Measurements from ENCODE around the gene PAQR9. TPM values are rescaled to one million over a fixed set of nuclear protein-coding genes. Genes with fewer than 3 reads are reported as not detected.

The PAQR9 gene
- total RNA-seq, 1 donor from 2014 or later: not detected

DNA sequence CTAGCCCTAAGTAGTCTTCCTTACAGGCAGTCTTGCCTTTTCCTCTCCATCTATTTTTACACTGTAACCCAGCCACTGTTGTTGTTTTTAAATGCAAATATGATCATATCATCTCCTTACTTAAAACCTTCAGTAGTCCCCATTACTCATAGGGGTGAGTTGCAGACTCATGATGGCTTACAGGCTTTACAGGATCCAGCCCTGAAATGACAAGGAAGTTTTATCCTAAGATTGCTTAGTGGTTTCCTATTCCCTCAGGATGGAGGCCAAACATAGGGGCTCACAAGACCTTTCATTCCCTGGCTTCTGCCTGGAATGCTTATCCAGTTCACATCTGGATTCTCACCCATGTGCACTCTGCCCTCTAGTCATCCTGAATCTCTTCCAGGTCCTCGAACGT is 46.9 kb downstream of the PAQR9 start:
- no peak for DNase-seq (ENCODE audit: low spot score)

GRCh38 chr3:142915636-142916035 is 47.8 kb downstream of the PAQR9 start:
- DNase-seq (ENCODE audit: low spot score): no peak

DNA sequence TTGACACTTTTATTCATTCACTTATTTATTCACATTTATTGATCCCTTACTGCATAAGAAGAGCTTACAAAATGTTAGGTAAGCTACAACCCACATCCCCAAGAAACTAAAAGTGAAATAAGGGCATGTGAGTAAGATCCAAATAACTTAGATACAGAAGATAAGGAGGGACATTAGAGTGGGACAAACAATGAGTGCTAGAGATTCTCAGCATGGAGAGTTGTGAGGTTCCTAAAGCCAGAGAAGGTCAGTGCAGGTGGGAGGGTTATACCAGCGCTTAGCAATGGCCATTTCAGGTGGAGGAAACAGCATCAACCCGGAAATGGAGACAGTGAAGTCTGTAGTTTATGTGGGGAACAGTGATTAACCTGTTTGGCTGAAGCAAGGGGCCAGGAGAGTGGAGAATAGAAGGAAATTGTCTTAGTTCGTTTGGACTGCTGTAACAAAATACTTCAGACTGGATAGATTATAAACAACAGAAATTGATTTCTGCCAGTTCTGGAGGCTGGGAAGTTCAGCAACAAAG is 49.1 kb downstream of the PAQR9 start:
- DNase-seq (ENCODE audit: low spot score): no peak

DNA sequence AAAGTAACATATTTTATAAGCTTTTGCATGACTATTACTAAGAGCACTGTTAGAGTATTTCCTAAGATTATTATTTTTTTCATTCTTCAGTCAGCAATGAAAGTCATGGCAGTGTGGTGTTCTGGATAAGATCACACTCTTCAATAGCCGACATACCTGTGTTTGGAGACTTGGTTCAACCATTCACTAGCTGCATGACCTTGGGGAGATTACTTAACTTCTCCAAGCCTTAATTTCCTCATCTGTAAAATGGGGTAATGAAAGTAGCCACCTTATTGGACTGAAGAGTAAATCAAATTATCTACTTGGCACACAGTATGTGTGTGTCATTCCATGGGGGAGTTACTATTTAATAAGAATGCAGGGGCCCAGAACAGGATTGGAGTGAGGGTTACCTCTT is 50.0 kb downstream of the PAQR9 start:
- DNase-seq (ENCODE audit: low spot score): no peak

DNA sequence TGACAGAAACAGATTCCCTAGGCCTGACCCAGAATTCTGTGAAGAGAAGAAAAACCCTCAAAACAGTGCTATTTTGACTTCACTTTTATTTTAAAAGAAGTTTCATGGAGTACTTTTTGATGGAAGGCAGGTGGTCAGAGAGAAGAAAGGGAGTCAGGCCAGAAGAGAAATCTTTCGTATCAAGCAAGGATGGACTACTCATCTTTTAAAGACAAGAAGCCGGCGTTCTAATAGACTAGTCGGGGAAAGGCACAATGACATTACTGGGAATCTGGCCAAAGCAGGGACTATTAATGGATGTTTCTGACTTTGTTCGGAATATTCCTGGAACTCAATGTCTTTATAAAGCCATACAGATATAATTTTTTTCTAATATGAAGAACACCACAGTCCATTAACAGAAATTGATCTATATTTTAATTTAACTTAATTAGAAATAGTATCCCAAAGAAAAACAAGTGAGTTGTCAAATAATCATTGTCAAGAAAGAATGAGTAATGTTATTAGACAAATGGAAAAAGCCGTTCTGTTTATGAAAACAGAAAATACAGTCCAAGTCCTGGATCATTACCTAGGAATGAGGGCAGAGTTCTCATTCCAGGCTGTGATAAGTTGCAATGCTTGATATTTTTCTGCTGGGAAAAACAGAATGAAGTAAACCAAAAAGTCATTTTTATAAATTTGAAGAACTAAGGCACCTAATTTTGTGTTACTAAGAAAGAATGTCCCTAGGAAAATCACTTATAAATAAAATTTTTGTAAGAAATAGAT is 50.9 kb downstream of the PAQR9 start:
- DNase-seq (ENCODE audit: low spot score): no peak

Other genes with a start within 250 kb of the PAQR9 start
- gene TRPC1, start 239.6 kb downstream of the PAQR9 start, total RNA-seq: 22.5 TPM
- gene PCOLCE2, start 74.6 kb downstream of the PAQR9 start, total RNA-seq: 14.3 TPM
- 125 TPM for gene U2SURP, start 37.9 kb upstream of the PAQR9 start, total RNA-seq
- gene CHST2, start 156.1 kb upstream of the PAQR9 start, total RNA-seq: 8.1 TPM

Measured in ureter (tissue), 1 donor.